Spinal cord (tissue), 10 donors: ENCODE results near the gene ALDH1A1. TPM values are rescaled to one million over a fixed set of nuclear protein-coding genes. Genes with fewer than 3 reads are reported as not detected.
A peak's percentile ranks its signal among the peaks of the same experiment; 100 is the strongest.

Experiments used
- DNase-seq, 6 donors: peaks; one replicate each; pipeline versions ENCODE4 v3.0.0 to v3.0.0-alpha.2; 2013 to 2015; ENCODE audit warnings: low spot score in 6 of 6, low read depth in 4 of 6
- H3K27ac ChIP-seq: one replicate; pipeline ENCODE4 v1.5.1; 2013; ENCODE audit warnings: low read depth, low read length, control low read depth
- H3K27me3 ChIP-seq: one replicate; pipeline ENCODE4 v1.6.1; 2013; ENCODE audit warnings: low read length; ENCODE audit not compliant: control insufficient read depth, insufficient read depth
- H3K36me3 ChIP-seq: one replicate; pipeline ENCODE4 v1.6.1; 2013; ENCODE audit warnings: low read length; ENCODE audit not compliant: control insufficient read depth, insufficient read depth
- H3K4me1 ChIP-seq: one replicate; pipeline ENCODE4 v1.6.1; 2013; ENCODE audit warnings: low read length; ENCODE audit not compliant: control insufficient read depth, insufficient read depth
- H3K4me3 ChIP-seq: one replicate; pipeline ENCODE4 v1.5.1; 2013; ENCODE audit warnings: low read depth, low read length, control low read depth
- H3K9me3 ChIP-seq: one replicate; pipeline ENCODE4 v1.6.1; 2013; ENCODE audit warnings: low read length; ENCODE audit not compliant: control insufficient read depth, insufficient read depth
- WGBS: methylation state at CpG from one replicate; pipeline ENCODE4 v1.1.5; 2013; ENCODE audit warnings: missing lambda C conversion rate; ENCODE audit not compliant: insufficient coverage; 5-methylcytosine and 5-hydroxymethylcytosine counted together
- polyA plus RNA-seq, 2 donors: library from polyadenylated mRNA; unstranded; fragments of 120-200 nt; gene quantifications; one replicate each; pipeline ENCODE4 v1.2.1, GENCODE V29; 2013; ENCODE audit not compliant: insufficient read length in 2 of 2
- total RNA-seq, 2 donors: library from RNA; depleted of rRNA in 1 of 2; stranded (reverse); fragments of 120-200 nt in 1 of 2; fragments of >200 nt in 1 of 2; gene quantifications; one replicate each; pipeline versions ENCODE4 v1.2.3 to v1.2.4, GENCODE V29; 2013 to 2014
- donor health status: healthy.

ALDH1A1 gene
- total and polyA plus RNA-seq, 4 donors, result 7.2 to 74.5 (median 18.5) TPM

- WGBS, result 91% methylated on average over 1 of the region's 2 CpGs
- no peaks in the 10 kb centered on the region for H3K27me3 ChIP-seq
- no peak overlapping the region for H3K27ac ChIP-seq
- no peaks in the 10 kb centered on the region for H3K4me1 ChIP-seq
- H3K36me3 ChIP-seq, result no peaks in the 10 kb centered on the region
- DNase-seq, result no peak
- no peaks in the 10 kb centered on the region for H3K9me3 ChIP-seq
- H3K4me3 ChIP-seq, result no peak overlapping the region
Observed at GRCh38 chr9:72891043-72891442, 61.8 kb downstream of the ALDH1A1 start.

DNA sequence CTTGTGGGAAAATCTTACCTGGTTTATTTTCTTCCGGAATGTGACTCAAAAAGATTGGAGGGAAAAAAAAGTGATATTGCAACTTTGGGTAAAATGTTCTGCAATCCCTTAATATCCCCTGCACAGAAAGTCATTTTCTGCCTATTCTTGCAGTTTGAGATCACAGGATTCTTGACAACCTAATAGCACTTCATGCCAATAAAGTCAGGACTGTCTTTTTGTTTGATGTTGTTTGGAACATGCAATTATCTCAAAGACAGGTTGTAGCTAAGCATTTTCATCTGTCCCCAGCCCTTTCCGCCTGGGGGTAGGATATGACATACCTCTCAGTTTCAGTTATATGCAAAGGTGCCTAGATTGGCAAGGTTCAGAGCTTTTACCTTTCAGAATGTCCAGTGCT, 63.9 kb downstream of the ALDH1A1 start:
- Histone ChIP-seq H3K9me3 (no peaks in the 10 kb centered on the region), H3K36me3 (no peaks in the 10 kb centered on the region), H3K4me1 (no peaks in the 10 kb centered on the region), H3K27ac (no peak overlapping the region), H3K4me3 (no peak overlapping the region), H3K27me3 (no peaks in the 10 kb centered on the region)
- no peak for DNase-seq
- WGBS, result no CpG with 5 or more reads among the region's 2 CpGs

GRCh38 chr9:72888067-72888466, 64.8 kb downstream of the ALDH1A1 start:
- Histone ChIP-seq H3K4me1 (no peaks in the 10 kb centered on the region), H3K27ac (no peak overlapping the region), H3K36me3 (no peaks in the 10 kb centered on the region), H3K4me3 (no peak overlapping the region), H3K27me3 (no peaks in the 10 kb centered on the region), H3K9me3 (no peaks in the 10 kb centered on the region)
- WGBS, result no CpG with 5 or more reads among the region's 2 CpGs
- peak in 1 of 6 donors; percentile 26 for DNase-seq

DNA sequence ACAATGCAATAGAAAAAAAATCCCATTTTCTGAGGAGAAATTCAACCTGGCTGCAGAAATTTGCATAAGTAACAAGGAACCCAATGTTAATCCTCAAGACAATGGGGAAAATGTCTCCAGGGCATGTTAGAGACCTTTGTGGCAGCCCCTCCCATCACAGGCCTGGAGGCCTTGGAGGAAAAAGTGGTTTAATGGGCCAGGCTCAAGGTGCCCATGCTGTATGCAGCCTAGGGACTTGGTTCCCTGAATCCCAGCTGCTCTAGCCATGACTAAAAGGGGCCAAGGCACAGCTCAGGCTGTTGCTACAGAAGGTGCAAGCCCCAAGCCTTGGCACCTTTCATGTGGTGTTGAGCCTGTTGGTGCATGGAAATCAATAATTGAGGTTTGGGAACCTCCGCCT, 66.5 kb downstream of the ALDH1A1 start:
- 100% methylated on average over 1 of the region's 1 CpG for WGBS
- no peaks in the 10 kb centered on the region for H3K4me1 ChIP-seq
- no peaks in the 10 kb centered on the region for H3K9me3 ChIP-seq
- H3K27me3 ChIP-seq, result no peaks in the 10 kb centered on the region
- no peak overlapping the region for H3K4me3 ChIP-seq
- no peak for DNase-seq
- H3K36me3 ChIP-seq, result no peaks in the 10 kb centered on the region
- no peak overlapping the region for H3K27ac ChIP-seq

DNA sequence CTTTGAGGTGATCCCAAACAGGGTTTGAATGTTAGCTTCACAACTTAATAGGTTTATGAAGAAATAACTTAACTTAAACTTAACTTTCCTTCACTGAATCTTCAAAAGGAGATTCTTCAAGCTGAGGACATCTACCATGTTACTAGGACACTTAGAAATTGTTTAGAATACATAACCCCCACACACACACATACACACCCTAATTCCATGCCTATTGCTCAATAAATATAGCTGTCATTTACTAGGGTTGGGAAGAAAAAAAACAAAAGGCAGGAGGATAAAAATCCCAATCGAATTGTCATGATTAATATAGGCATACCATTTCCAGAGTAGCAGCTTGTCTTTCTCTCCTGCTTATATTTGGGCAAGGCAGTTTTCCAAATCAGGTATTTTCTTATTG, 68.3 kb downstream of the ALDH1A1 start:
- no peaks in the 10 kb centered on the region for H3K9me3 ChIP-seq
- DNase-seq, result no peak
- no peaks in the 10 kb centered on the region for H3K27me3 ChIP-seq
- H3K27ac ChIP-seq, result no peak overlapping the region
- no peak overlapping the region for H3K4me3 ChIP-seq
- no peaks in the 10 kb centered on the region for H3K36me3 ChIP-seq
- H3K4me1 ChIP-seq, result no peaks in the 10 kb centered on the region
- WGBS, result no CpG with 5 or more reads among the region's 1 CpG

GRCh38 chr9:72883875-72884274, 69.0 kb downstream of the ALDH1A1 start:
- Histone ChIP-seq H3K27ac (no peak overlapping the region), H3K4me1 (no peaks in the 10 kb centered on the region), H3K27me3 (no peaks in the 10 kb centered on the region), H3K36me3 (no peaks in the 10 kb centered on the region), H3K9me3 (no peaks in the 10 kb centered on the region), H3K4me3 (no peak overlapping the region)
- no peak for DNase-seq
- WGBS, result no CpG with 5 or more reads among the region's 3 CpGs

DNA sequence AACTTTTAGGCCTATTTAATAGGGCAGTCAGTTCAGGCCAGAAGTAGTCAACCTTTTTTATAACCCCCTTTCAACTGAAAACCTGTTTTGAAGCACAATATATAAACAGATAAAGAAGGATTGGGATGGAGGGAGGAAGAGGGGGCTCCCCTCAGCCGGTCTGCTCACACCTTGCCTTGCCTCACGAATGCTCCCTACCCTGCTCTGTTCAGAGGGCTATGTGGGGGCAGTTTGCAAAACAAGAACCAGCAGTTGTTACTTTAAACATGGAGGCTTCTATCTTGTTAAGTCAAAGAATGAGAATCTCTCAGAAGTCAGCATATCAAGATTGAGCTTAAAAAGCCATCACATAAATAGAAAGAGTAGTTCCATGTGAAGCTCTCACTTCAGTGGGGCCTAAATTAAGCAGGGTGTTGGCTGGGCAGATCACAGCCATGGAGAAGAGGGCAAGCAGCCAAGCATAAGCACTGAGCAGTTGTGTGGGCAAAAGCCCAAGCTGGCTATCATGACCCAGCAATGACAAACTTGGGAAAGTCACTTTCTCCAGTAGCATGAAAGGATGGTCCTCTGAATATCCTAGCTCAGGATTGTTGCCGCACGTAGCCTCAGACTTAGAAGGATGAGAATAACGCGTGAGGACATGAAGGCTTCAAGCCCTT, 70.6 kb downstream of the ALDH1A1 start:
- Histone ChIP-seq H3K4me1 (no peaks in the 10 kb centered on the region), H3K4me3 (no peak overlapping the region), H3K27me3 (no peaks in the 10 kb centered on the region), H3K9me3 (peaks cover 3% of the 10 kb centered on the region), H3K36me3 (no peaks in the 10 kb centered on the region), H3K27ac (no peak overlapping the region)
- 100% methylated on average over 4 of the region's 6 CpGs for WGBS
- no peak for DNase-seq

DNA sequence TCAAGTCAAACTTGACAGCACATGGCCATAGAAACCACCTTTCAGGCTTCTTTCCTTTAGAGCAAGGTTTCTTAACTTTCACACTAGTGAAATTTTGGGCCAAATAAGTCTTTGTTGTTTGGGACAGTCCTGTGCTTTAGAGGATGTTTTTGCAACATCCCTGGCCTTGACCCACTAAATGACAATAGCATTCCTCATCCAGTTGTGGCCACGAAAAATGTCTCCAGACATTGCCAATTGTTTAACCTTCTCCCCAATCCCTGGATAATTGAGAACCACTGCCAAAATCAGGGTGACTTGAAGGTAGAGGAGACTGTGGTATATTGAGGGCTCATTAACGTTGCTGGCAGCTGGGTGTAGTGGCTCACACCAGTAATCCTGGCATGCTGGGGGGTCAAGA, 72.0 kb downstream of the ALDH1A1 start:
- Histone ChIP-seq H3K4me3 (no peak overlapping the region), H3K9me3 (peaks cover 3% of the 10 kb centered on the region), H3K36me3 (no peaks in the 10 kb centered on the region), H3K4me1 (no peaks in the 10 kb centered on the region), H3K27ac (no peak overlapping the region), H3K27me3 (no peaks in the 10 kb centered on the region)
- no peak for DNase-seq
- 88% methylated on average over 1 of the region's 2 CpGs for WGBS

DNA sequence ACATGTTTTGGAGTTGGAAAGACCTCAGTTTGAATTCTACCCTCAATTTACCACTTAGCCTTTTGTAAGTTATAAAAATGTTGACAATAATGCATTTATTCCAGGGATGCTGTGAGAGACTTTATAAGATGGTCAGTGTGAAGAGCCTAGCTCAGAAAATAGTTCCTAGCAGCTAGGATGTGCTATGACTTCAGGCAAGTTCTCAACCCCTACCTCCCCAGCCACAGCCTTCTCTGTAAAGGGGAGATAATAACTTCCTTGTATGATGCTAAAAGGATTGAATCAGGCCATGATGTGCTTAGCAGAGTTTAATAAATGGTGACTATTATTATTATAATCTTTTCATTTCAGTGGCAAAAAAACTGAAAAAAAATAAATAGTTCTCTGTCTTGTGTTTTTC, 77.6 kb downstream of the ALDH1A1 start:
- Histone ChIP-seq H3K27me3 (no peaks in the 10 kb centered on the region), H3K4me1 (no peaks in the 10 kb centered on the region), H3K4me3 (no peak overlapping the region), H3K9me3 (peaks cover 3% of the 10 kb centered on the region), H3K36me3 (no peaks in the 10 kb centered on the region), H3K27ac (peak overlapping the region; percentile 11)
- DNase-seq, result no peak

GRCh38 chr9:72874344-72874743, 78.5 kb downstream of the ALDH1A1 start:
- Histone ChIP-seq H3K4me1 (no peaks in the 10 kb centered on the region), H3K4me3 (no peak overlapping the region), H3K9me3 (peaks cover 3% of the 10 kb centered on the region), H3K27ac (no peak overlapping the region), H3K27me3 (no peaks in the 10 kb centered on the region), H3K36me3 (no peaks in the 10 kb centered on the region)
- 95% methylated on average over 2 of the region's 2 CpGs for WGBS
- DNase-seq, result no peak
